ENCODE data around the gene OR11G2. TPM values are rescaled to one million over a fixed set of nuclear protein-coding genes. Genes with fewer than 3 reads are reported as not detected.
"Not testable (repeated sequence)": the region's sequence is repeated elsewhere in the genome, so short reads cannot be mapped to it uniquely, and the experiment has no call there.

OR11G2 gene
- total RNA-seq, 1 donor from 2014 or later: not detected

- DNase-seq (ENCODE audit: extremely low read depth, low read depth, low spot score): no peak
These were observed 28.3 kb downstream of the OR11G2 start for GRCh38 chr14:20219033-20219432.

- no peak for DNase-seq (ENCODE audit: extremely low read depth, low read depth, low spot score)
These were observed 32.7 kb downstream of the OR11G2 start, which contains the start of gene OR11H6 for GRCh38 chr14:20223410-20223809. TSS of gene OR11H6 (plus strand) at chr14:20223710. CDS start at chr14:20223710, 0 bp downstream.

GRCh38 chr14:20228681-20229080, 38.0 kb downstream of the OR11G2 start, which contains the start of gene OR11H7:
TSS of gene OR11H7 (plus strand) at chr14:20228981.
- no peak for DNase-seq (ENCODE audit: extremely low read depth, low read depth, low spot score)

- DNase-seq (ENCODE audit: extremely low read depth, low read depth, low spot score): not testable (repeated sequence)
These were observed 44.7 kb downstream of the OR11G2 start for GRCh38 chr14:20235415-20235814.

- no peak for DNase-seq (ENCODE audit: extremely low read depth, low read depth, low spot score)
These were observed 57.0 kb downstream of the OR11G2 start for GRCh38 chr14:20247646-20248246.

Other genes starting within 250 kb of the OR11G2 start
- gene OR4K15, start 215.3 kb upstream of the OR11G2 start, total RNA-seq: not detected in 2 replicates
- gene OR4Q2, start 188.7 kb upstream of the OR11G2 start, total RNA-seq: not detected in 2 replicates
- not detected in 2 replicates for gene OR4K14, start 171.6 kb upstream of the OR11G2 start, total RNA-seq
- not detected in 2 replicates for gene OR4K13, start 154.9 kb upstream of the OR11G2 start, total RNA-seq
- gene OR4L1, start 130.9 kb upstream of the OR11G2 start, total RNA-seq: not detected in 2 replicates
- gene OR4K17, start 80.2 kb upstream of the OR11G2 start, total RNA-seq: not detected in 2 replicates
- gene OR4N5, start 52.1 kb upstream of the OR11G2 start, total RNA-seq: not detected in 2 replicates
- gene OR11H6, start 32.8 kb downstream of the OR11G2 start, total RNA-seq: not detected in 2 replicates
- gene OR11H7, start 38.1 kb downstream of the OR11G2 start, total RNA-seq: not detected in 2 replicates
- gene OR11H4, start 48.4 kb downstream of the OR11G2 start, total RNA-seq: not detected in 2 replicates
- gene TTC5, start 115.1 kb downstream of the OR11G2 start, total RNA-seq: 10.7 and 10.8 TPM in 2 replicates
- 20.7 and 28.0 TPM in 2 replicates for gene CCNB1IP1, start 142.4 kb downstream of the OR11G2 start, total RNA-seq
- 9.9 and 12.3 TPM in 2 replicates for gene PARP2, start 152.7 kb downstream of the OR11G2 start, total RNA-seq
- gene TEP1, start 222.6 kb downstream of the OR11G2 start, total RNA-seq: 16.7 and 22.7 TPM in 2 replicates
- gene KLHL33, start 245.3 kb downstream of the OR11G2 start, total RNA-seq: not detected in 2 replicates

All from glomerular endothelial cell (primary cell).